ENCODE measurements around the gene FAS.

Gene FAS

DNA sequence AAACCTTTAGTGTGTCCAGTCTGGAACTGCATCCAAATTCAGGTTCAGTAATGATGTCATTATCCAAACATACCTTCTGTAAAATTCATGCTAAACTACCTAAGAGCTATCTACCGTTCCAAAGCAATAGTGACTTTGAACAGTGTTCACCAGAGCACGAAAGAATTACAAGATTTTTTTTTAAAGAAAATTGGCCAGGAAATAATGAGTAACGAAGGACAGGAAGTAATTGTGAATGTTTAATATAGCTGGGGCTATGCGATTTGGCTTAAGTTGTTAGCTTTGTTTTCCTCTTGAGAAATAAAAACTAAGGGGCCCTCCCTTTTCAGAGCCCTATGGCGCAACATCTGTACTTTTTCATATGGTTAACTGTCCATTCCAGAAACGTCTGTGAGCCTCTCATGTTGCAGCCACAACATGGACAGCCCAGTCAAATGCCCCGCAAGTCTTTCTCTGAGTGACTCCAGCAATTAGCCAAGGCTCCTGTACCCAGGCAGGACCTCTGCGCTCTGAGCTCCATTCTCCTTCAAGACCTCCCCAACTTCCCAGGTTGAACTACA lies 694 bp upstream of the FAS start:
- H3K4me3 ChIP-seq (ENCODE audit: low read depth, low read length) = peak overlapping the region; percentile 77
- no peak for TF ChIP-seq CTCF (IDR thresholded peaks at IDR 0.05; ENCODE audit: control insufficient read depth, extremely low read depth, insufficient read depth)
- DNase-seq (ENCODE audit: low read depth) = no peak

DNA sequence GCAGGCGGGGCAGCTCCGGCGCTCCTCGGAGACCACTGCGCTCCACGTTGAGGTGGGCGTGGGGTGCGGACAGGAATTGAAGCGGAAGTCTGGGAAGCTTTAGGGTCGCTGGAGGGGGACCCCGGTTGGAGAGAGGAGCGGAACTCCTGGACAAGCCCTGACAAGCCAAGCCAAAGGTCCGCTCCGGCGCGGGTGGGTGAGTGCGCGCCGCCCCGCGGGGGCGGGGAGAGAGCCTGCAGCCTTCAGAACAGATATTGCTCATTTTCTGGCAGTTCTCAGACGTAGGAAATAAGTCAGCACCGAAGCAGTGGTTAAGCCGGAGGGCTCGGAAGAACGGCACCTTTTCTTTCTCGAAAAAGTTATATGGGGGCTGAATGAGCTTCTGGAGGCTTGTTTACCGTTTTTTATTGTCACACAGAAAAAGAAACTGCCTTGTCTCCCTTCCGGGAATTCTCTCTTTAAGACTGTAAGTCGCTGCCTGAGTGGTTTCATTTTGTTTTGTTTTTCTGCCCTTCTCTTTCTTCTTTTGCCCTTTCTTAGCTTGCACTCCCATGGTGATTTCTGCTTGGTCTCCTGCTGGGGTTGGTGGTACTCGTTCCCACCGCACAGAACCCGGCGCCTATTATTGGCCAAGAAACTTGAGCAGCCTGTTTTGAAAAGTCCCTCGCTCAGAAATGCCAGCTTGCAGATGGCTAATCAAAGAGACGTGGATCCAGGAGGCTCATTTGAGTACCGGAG lies 732 bp downstream of the FAS start:
- DNase-seq (ENCODE audit: low read depth) = no peak
- peak overlapping the region; percentile 77 for H3K4me3 ChIP-seq (ENCODE audit: low read depth, low read length)
- TF ChIP-seq CTCF (IDR thresholded peaks at IDR 0.05; ENCODE audit: control insufficient read depth, extremely low read depth, insufficient read depth) = no peak

DNA sequence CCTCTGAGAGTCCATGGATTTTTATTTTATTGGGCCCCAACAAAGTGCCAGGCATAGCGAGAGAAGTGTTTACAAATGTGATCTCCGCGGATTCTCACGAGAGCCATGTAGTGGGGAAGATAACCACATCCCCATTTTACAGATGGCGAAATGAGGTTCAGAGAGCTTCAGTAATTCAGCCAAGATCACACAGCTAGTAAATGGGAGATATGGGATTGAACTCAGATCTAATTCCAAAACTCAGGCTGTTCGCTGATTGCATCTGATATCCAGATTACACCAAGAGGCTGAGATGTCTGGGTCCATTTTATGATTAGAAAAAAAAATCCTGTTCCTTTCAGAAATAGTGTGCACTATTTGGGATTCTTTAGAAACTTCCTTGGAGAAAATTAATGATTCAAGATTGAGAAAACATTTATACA lies 1.3 kb downstream of the FAS start:
- H3K4me3 ChIP-seq (ENCODE audit: low read depth, low read length) = peak overlapping the region; percentile 77
- no peak for DNase-seq (ENCODE audit: low read depth)
- no peak for TF ChIP-seq CTCF (IDR thresholded peaks at IDR 0.05; ENCODE audit: control insufficient read depth, extremely low read depth, insufficient read depth)

GRCh38 chr10:88992921-88993524 lies 2.4 kb downstream of the FAS start:
- no peak overlapping the region for H3K4me3 ChIP-seq (ENCODE audit: low read depth, low read length)

DNA sequence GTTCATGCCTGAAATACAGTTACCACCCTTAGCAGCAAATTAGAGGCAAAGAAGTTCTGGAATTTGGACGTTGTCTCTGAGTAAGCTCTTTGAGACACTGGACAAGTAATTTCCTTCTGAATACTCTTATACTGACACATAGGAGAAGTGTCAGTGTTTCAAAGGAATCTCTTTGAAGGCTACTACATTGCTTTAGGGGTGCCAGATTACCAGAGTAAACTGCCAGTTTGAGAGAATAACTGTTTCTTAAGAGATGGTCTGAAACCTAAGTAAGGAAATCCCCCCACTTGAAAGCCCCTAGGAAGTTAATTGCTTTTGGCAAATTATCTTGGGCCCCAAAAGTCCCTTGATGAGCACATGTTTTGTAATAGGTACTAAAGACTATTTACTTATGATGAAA lies 3.4 kb downstream of the FAS start:
- DNase-seq (ENCODE audit: low read depth) = no peak
- no peak overlapping the region for H3K4me3 ChIP-seq (ENCODE audit: low read depth, low read length)
- no peak for TF ChIP-seq CTCF (IDR thresholded peaks at IDR 0.05; ENCODE audit: control insufficient read depth, extremely low read depth, insufficient read depth)

More at GRCh38 chr10:88992921-88993524, 2.4 kb downstream of the FAS start:
- TF ChIP-seq CTCF (IDR thresholded peaks at IDR 0.05; ENCODE audit: control insufficient read depth, extremely low read depth, insufficient read depth) = no peak
- peak; percentile 22 for DNase-seq (ENCODE audit: low read depth)

DNA sequence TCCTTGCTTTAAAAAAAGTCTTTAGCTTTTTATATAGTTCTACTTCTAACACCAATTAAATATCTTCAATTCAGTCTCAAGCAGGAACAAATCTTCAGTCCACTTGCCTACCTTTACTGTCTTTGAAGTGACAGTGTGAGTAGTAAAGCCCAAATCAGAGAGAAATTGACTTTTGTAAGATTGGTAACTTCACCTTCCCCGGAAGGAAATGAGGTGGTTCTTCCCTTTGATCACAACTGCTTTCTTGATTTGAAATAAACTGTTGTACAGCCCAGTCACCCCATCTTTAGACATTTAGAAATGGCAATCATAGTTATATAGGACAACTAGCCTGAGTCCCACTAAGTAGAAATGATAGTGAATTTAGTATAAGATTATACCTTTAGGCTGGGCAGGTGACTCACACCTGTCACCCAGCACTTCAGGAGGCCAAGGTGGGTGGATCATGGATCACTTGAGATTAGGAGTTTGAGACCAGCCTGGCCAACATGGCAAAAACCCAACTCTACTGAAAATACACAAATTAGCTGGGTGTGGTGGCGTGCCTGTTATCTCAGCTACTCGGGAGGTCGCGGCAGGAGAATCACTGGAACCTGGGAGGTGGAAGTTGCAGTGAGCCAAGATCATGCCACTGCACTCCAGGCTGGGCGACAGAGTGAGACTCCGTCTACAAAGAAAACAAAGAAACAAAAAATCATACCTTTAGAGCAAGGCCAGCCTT lies 4.7 kb downstream of the FAS start:
- DNase-seq (ENCODE audit: low read depth) = no peak
- TF ChIP-seq CTCF (IDR thresholded peaks at IDR 0.05; ENCODE audit: control insufficient read depth, extremely low read depth, insufficient read depth) = no peak
- no peak overlapping the region for H3K4me3 ChIP-seq (ENCODE audit: low read depth, low read length)
